ENCODE measurements around the gene PCDH17.

PCDH17 gene

GRCh38 chr13:57726981-57727380 lies 95.4 kb downstream of the PCDH17 start:
- DNase-seq (ENCODE audit: extremely low spot score, insufficient read length, low read depth) (no peak), FAIRE-seq (no peak)

- no peak for FAIRE-seq
- no peak for DNase-seq (ENCODE audit: extremely low spot score, insufficient read length, low read depth)
Measured at GRCh38 chr13:57734306-57734705, 102.8 kb downstream of the PCDH17 start.

- no peak for DNase-seq (ENCODE audit: extremely low spot score, insufficient read length, low read depth)
- FAIRE-seq, result no peak
Measured at GRCh38 chr13:57739089-57739488, 107.5 kb downstream of the PCDH17 start.

GRCh38 chr13:57739543-57740190 lies 108.1 kb downstream of the PCDH17 start:
- no peak for DNase-seq (ENCODE audit: extremely low spot score, insufficient read length, low read depth)
- no peak for FAIRE-seq

- DNase-seq (ENCODE audit: extremely low spot score, insufficient read length, low read depth) (no peak), FAIRE-seq (no peak)
Measured at GRCh38 chr13:57740719-57741118, 109.2 kb downstream of the PCDH17 start.

- DNase-seq (ENCODE audit: extremely low spot score, insufficient read length, low read depth) (no peak), FAIRE-seq (no peak)
Measured at GRCh38 chr13:57748096-57748495, 116.6 kb downstream of the PCDH17 start.

GRCh38 chr13:57760951-57761350 lies 129.4 kb downstream of the PCDH17 start:
- FAIRE-seq (no peak), DNase-seq (ENCODE audit: extremely low spot score, insufficient read length, low read depth) (no peak)

GRCh38 chr13:57763689-57764088 lies 132.1 kb downstream of the PCDH17 start:
- FAIRE-seq (no peak), DNase-seq (ENCODE audit: extremely low spot score, insufficient read length, low read depth) (no peak)
